SK-N-SH (cell line): ENCODE measurements around the gene RNU1-2. TPM values are rescaled to one million over a fixed set of nuclear protein-coding genes. Genes with fewer than 3 reads are reported as not detected.
A peak's percentile ranks its signal among the peaks of the same experiment; 100 is the strongest.
"Not testable (repeated sequence)": the region's sequence is repeated elsewhere in the genome, so short reads cannot be mapped to it uniquely, and the experiment has no call there.

ENCODE experiments used
- CTCF ChIA-PET: fragments of 300-600, 350-600 bp; formaldehyde crosslinking; extraction: SDS; loops from one replicate; lab custom pipeline; 2021; lab: Yijun Ruan, JAX
- POLR2A ChIA-PET: fragments of 350-600 bp; sonication (Branson Sonifier 250); formaldehyde crosslinking; extraction: SDS; loops from one replicate; lab custom pipeline; 2020; ENCODE audit warnings: antibody characterized with exemption, inconsistent platforms; lab: Yijun Ruan, JAX
- DNase-seq: peaks from one replicate; pipeline ENCODE4 v3.0.0; 2012
- H2AFZ ChIP-seq: fragments of 200-600 bp; sonication (generic); 2 replicates; pipeline ENCODE4 v1.8.1; 2016; ENCODE audit warnings: antibody characterized with exemption, mild to moderate bottlenecking, low read depth
- H3F3A ChIP-seq: fragments of 200-600 bp; sonication (generic); replicated peaks from 2 replicates; pipeline ENCODE3; 2016; ENCODE audit warnings: antibody characterized with exemption, mild to moderate bottlenecking; ENCODE audit not compliant: insufficient read depth
- H3K27ac ChIP-seq, 2 experiments: fragments of 200-500 bp in 1 of 2; fragments of 200-600 bp in 1 of 2; sonication (Bioruptor generic) in 1 of 2; sonication (generic), shearing (Covaris generic) in 1 of 2; 2 replicates each; pipeline versions ENCODE4 v1.5.1 to v1.6.1; 2014 to 2016; ENCODE audit warnings: low read depth in 2 of 2, inconsistent platforms in 1 of 2, low read length in 1 of 2, mild to moderate bottlenecking in 1 of 2, mixed read lengths in 1 of 2
- H3K27me3 ChIP-seq: fragments of 200-600 bp; sonication (generic), shearing (Covaris generic); 2 replicates; pipeline ENCODE4 v1.6.1; 2016; ENCODE audit warnings: mixed run types; ENCODE audit not compliant: insufficient read depth
- H3K36me3 ChIP-seq, 2 experiments: fragments of 200-500 bp in 1 of 2; fragments of 200-600 bp in 1 of 2; sonication (Bioruptor generic) in 1 of 2; sonication (generic) in 1 of 2; replicated peaks in 1 of 2; 2 replicates each; pipeline versions ENCODE3 to v1.5.1; 2014 to 2016; ENCODE audit warnings: low read length in 1 of 2, mild to moderate bottlenecking in 1 of 2; ENCODE audit not compliant: insufficient read depth in 2 of 2, control insufficient read depth in 1 of 2
- H3K4me1 ChIP-seq, 2 experiments: fragments of 200-500 bp in 1 of 2; fragments of 200-600 bp in 1 of 2; sonication (Bioruptor generic) in 1 of 2; sonication (generic), shearing (Covaris generic) in 1 of 2; 2 replicates each; pipeline versions ENCODE4 v1.5.1 to v1.6.1; 2014 to 2016; ENCODE audit warnings: low read depth in 1 of 2, low read length in 1 of 2, mixed run types in 1 of 2; ENCODE audit not compliant: insufficient read depth in 2 of 2, control insufficient read depth in 1 of 2
- H3K4me2 ChIP-seq: fragments of 200-600 bp; sonication (generic), shearing (Covaris generic); 2 replicates; pipeline ENCODE4 v1.6.1; 2017; ENCODE audit warnings: mixed run types
- H3K4me3 ChIP-seq, 2 experiments: fragments of 200-500 bp in 1 of 2; fragments of 200-600 bp in 1 of 2; sonication (Bioruptor generic) in 1 of 2; sonication (generic), shearing (Covaris generic) in 1 of 2; 2 replicates each; pipeline versions ENCODE4 v1.5.1 to v1.8.1; 2014 to 2016; ENCODE audit warnings: low read depth in 2 of 2, inconsistent platforms in 1 of 2, low read length in 1 of 2, mild to moderate bottlenecking in 1 of 2, mixed read lengths in 1 of 2, moderate library complexity in 1 of 2
- H3K79me2 ChIP-seq: fragments of 200-600 bp; sonication (generic); 2 replicates; pipeline ENCODE4 v1.8.1; 2017; ENCODE audit warnings: mild to moderate bottlenecking; ENCODE audit not compliant: insufficient read depth
- H3K9ac ChIP-seq: fragments of 200-600 bp; sonication (generic); 2 replicates; pipeline ENCODE4 v1.6.1; 2017; ENCODE audit warnings: mixed run types
- H3K9me2 ChIP-seq: fragments of 200-600 bp; sonication (generic); 2 replicates; pipeline ENCODE4 v1.6.1; 2017; ENCODE audit warnings: mixed run types
- H3K9me3 ChIP-seq: fragments of 200-600 bp; sonication (generic); 2 replicates; pipeline ENCODE4 v1.6.1; 2017; ENCODE audit warnings: mixed run types, mild to moderate bottlenecking, moderate library complexity
- H4K20me1 ChIP-seq: fragments of 200-600 bp; sonication (generic); 2 replicates; pipeline ENCODE4 v1.6.1; 2017; ENCODE audit warnings: mild to moderate bottlenecking, mixed run types; ENCODE audit not compliant: insufficient read depth
- CHD2 ChIP-seq: fragments of 150-350 bp; IDR thresholded peaks from 2 replicates; pipeline ENCODE4 v1.6.1; 2018; ENCODE audit warnings: low read length; ENCODE audit not compliant: partially characterized antibody
- CTCF ChIP-seq: fragments of 200-600 bp; sonication (generic); IDR thresholded peaks from 2 replicates; pipeline ENCODE4 v1.6.1; 2017; ENCODE audit warnings: antibody characterized with exemption, mild to moderate bottlenecking, moderate library complexity
- ELF1 ChIP-seq: IDR thresholded peaks from 2 replicates; pipeline ENCODE4 v1.4.0; 2012
- EZH2phosphoT487 ChIP-seq: fragments of 200-600 bp; sonication (generic); IDR thresholded peaks from 2 replicates; pipeline ENCODE4 v1.6.1; 2017; ENCODE audit warnings: low read depth, mixed run types, mild to moderate bottlenecking, antibody characterized with exemption, moderate library complexity, borderline replicate concordance
- FOSL2 ChIP-seq: IDR thresholded peaks from 2 replicates; pipeline ENCODE4 v1.4.0; 2012; ENCODE audit warnings: low read depth, mild to moderate bottlenecking, moderate library complexity, borderline replicate concordance
- GABPA ChIP-seq: IDR thresholded peaks from 2 replicates; pipeline ENCODE4 v1.4.0; 2012; ENCODE audit warnings: low read depth, mild to moderate bottlenecking
- IRF3 ChIP-seq: fragments of 150-350 bp; IDR thresholded peaks from 2 replicates; pipeline ENCODE4 v1.6.1; 2016; ENCODE audit warnings: mild to moderate bottlenecking, low read depth, low read length
- MXI1 ChIP-seq: IDR thresholded peaks from 2 replicates; pipeline ENCODE4 v1.6.1; 2012; ENCODE audit warnings: mild to moderate bottlenecking, low read depth, low read length, improper control_type of control experiment
- NRF1 ChIP-seq: IDR thresholded peaks from 2 replicates; pipeline ENCODE4 v1.6.1; 2012; ENCODE audit warnings: low read depth, mild to moderate bottlenecking, low read length
- POLR2AphosphoS5 ChIP-seq: IDR thresholded peaks from 2 replicates; pipeline ENCODE4 v1.6.1; 2012; ENCODE audit warnings: low read depth, low read length
- RAD21 ChIP-seq: IDR thresholded peaks from 2 replicates; pipeline ENCODE4 v1.6.1; 2012; ENCODE audit warnings: mild to moderate bottlenecking, low read length
- SMC3 ChIP-seq: IDR thresholded peaks from 2 replicates; pipeline ENCODE4 v1.6.1; 2012; ENCODE audit warnings: low read depth, low read length, improper control_type of control experiment
- TCF12 ChIP-seq: IDR thresholded peaks from 2 replicates; pipeline ENCODE4 v1.4.0; 2012
- TEAD4 ChIP-seq: IDR thresholded peaks from 2 replicates; pipeline ENCODE4 v1.4.0; 2012; ENCODE audit warnings: mild to moderate bottlenecking, borderline replicate concordance; ENCODE audit not compliant: insufficient read depth
- WGBS: methylation state at CpG from one replicate; pipeline ENCODE4 v1.1.6; 2017; ENCODE audit warnings: low lambda C conversion rate; 5-methylcytosine and 5-hydroxymethylcytosine counted together
- polyA plus RNA-seq, 3 experiments: library from polyadenylated mRNA; depleted of rRNA; stranded (reverse); fragments of >200 nt; gene quantifications; 2 replicates each; pipeline ENCODE4 v1.2.3, GENCODE V29; 2012
- TF ChIP-seq, protein P1 (sequence below): IDR thresholded peaks from 2 replicates; pipeline ENCODE4 v1.4.0; 2012; ENCODE audit warnings: low read depth, borderline replicate concordance

RNU1-2 gene
- polyA plus RNA-seq, 1 of the 3 experiments (the other 2 are of a cell fraction), result not detected

GRCh38 chr1:16913833-16914662 lies 18.3 kb downstream of the RNU1-2 start (continued):
- TF ChIP-seq ELF1 (no peak), SMC3 (no peak; the same call in 1 of the 2 replicates), TEAD4 (no peak), NRF1 (peak; percentile 86), POLR2AphosphoS5 (peak; percentile 68), IRF3 (no peak), CHD2 (peak; percentile 70), EZH2phosphoT487 (no peak)

DNA sequence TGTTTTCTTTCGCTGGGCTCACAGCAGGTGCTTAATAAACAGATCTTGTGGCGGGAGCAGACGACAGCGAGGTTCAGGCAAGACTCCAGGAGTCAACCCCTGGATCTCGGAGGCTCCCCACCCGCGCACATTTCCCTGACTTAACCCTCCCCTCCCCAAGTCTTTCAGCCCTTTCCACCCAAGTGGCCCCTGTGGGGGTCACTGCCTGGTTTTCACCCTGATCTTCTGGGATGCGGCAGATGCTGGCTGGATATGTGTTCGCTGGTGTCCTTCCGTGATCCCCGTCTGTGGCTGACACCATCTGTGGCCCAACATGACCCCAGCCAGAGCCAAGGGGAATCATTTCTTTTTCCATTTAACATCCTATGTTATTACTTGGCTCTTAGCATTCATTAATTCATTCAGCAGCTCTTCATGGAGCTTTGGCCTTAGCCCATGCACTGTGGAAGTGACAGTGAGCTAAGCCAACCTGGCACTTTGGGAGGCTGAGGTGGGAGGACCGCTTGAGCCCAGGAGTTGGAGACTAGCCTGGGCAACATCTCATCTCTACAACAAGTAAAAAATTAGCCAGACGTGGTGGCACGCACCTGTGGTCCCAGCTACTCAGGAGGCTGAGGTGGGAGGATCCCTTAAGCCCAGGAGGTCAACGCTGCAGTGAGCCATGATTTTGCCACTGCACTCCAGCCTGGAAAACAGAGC lies 19.3 kb downstream of the RNU1-2 start:
- not testable (repeated sequence) for H4K20me1 ChIP-seq, H3K9me2 ChIP-seq, H3F3A ChIP-seq, H3K36me3 ChIP-seq, H3K9me3 ChIP-seq, H2AFZ ChIP-seq, H3K27me3 ChIP-seq, H3K79me2 ChIP-seq
- POLR2A ChIA-PET, result interaction anchor here (1.5 to 3.5 kb wide), 2 partner anchors 10 to 402 kb away, joined by 3 to 20 read pairs; no protein-coding TSS in a partner anchor
- CTCF ChIA-PET, result interaction anchor here (0.6 to 2.0 kb wide), 11 partner anchors 12 to 418 kb away, joined by 3 to 6 read pairs (median 3); partner anchors contain the start of gene NBPF1
- H3K4me3 ChIP-seq, result peak overlapping the region; percentile 31 to 81
- 78% methylated on average over 15 of the region's 15 CpGs for WGBS
- H3K4me2 ChIP-seq, result peak overlapping the region; percentile 100
- DNase-seq, result peak; percentile 49
- H3K9ac ChIP-seq, result peak overlapping the region; percentile 96
- H3K4me1 ChIP-seq, result peaks cover 4 to 15% of the 10 kb centered on the region in 2 experiments; a peak in 2 of 4 replicates
- H3K27ac ChIP-seq, result peak overlapping the region in 1 of 2 experiments; percentile 86; a peak in 1 of 4 replicates

- peak; percentile 38 for DNase-seq
- H4K20me1 ChIP-seq, result no peaks in the 10 kb centered on the region
- POLR2A ChIA-PET, result interaction anchor here (3.5 kb wide), 1 partner anchor 11 kb away, joined by 20 read pairs; no protein-coding TSS in a partner anchor
These were observed 19.8 kb downstream of the RNU1-2 start for GRCh38 chr1:16915627-16915973.

More at GRCh38 chr1:16915627-16915973, 19.8 kb downstream of the RNU1-2 start:
- Histone ChIP-seq H3K4me3 (no peak overlapping the region), H3K9ac (no peak overlapping the region), H3K4me2 (no peak overlapping the region), H3K9me2 (no peaks in the 10 kb centered on the region), H3K27me3 (no peaks in the 10 kb centered on the region), H3F3A (peaks cover 9% of the 10 kb centered on the region), H3K4me1 (peaks cover 4 to 15% of the 10 kb centered on the region in 2 experiments; a peak in 2 of 4 replicates), H3K27ac (no peak overlapping the region), H2AFZ (no peak overlapping the region), H3K36me3 (no peaks in the 10 kb centered on the region), H3K79me2 (peaks cover 3% of the 10 kb centered on the region; the same call in 1 of the 2 replicates), H3K9me3 (no peaks in the 10 kb centered on the region)
- WGBS, result 93% methylated on average over 4 of the region's 4 CpGs
- CTCF ChIA-PET, result interaction anchor here (0.6 to 2.0 kb wide), 11 partner anchors 11 to 418 kb away, joined by 3 to 6 read pairs (median 3); partner anchors contain the start of gene NBPF1
- TF ChIP-seq FOSL2, result no peak
- TF ChIP-seq, protein P1, sequence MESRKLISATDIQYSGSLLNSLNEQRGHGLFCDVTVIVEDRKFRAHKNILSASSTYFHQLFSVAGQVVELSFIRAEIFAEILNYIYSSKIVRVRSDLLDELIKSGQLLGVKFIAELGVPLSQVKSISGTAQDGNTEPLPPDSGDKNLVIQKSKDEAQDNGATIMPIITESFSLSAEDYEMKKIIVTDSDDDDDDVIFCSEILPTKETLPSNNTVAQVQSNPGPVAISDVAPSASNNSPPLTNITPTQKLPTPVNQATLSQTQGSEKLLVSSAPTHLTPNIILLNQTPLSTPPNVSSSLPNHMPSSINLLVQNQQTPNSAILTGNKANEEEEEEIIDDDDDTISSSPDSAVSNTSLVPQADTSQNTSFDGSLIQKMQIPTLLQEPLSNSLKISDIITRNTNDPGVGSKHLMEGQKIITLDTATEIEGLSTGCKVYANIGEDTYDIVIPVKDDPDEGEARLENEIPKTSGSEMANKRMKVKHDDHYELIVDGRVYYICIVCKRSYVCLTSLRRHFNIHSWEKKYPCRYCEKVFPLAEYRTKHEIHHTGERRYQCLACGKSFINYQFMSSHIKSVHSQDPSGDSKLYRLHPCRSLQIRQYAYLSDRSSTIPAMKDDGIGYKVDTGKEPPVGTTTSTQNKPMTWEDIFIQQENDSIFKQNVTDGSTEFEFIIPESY, result no peak
- TF ChIP-seq POLR2AphosphoS5, result no peak
- TF ChIP-seq MXI1, result no peak
- TF ChIP-seq NRF1, result no peak
- no peak for TF ChIP-seq TCF12
- TF ChIP-seq GABPA, result no peak
- peak; percentile 54 for TF ChIP-seq RAD21
- TF ChIP-seq CTCF, result peak; percentile 36
